Measurements from ENCODE around the gene STAU1.
"Not testable (repeated sequence)": the region's sequence is repeated elsewhere in the genome, so short reads cannot be mapped to it uniquely, and the experiment has no call there.

STAU1 gene

GRCh38 chr20:49166534-49167449 is 21.3 kb downstream of the STAU1 start:
- DNase-seq (ENCODE audit: low spot score), result no peak

- DNase-seq (ENCODE audit: low spot score), result no peak
Measured at GRCh38 chr20:49165611-49166010, 22.5 kb downstream of the STAU1 start.

DNA sequence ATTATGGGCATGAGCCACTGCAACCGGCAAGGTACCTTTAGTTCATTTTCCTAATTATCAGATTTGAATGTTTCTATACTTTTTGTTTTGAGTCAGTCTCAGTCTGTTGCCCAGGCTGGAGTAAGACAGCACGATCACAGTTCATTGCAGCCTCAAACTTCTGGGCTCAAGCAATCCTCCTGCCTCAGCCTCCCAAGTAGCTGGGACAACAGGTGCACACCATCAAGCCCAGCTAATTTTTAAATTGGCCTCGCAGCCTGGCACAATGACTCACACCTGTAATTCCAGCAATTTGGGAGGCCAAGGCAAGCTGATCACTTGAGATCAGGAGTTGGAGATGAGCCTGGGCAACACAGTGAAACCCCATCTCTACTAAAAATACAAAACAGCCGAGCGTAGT is 24.4 kb downstream of the STAU1 start:
- DNase-seq (ENCODE audit: low spot score), result no peak

- no peak for DNase-seq (ENCODE audit: low spot score)
Measured at GRCh38 chr20:49161428-49162152, 26.5 kb downstream of the STAU1 start.

DNA sequence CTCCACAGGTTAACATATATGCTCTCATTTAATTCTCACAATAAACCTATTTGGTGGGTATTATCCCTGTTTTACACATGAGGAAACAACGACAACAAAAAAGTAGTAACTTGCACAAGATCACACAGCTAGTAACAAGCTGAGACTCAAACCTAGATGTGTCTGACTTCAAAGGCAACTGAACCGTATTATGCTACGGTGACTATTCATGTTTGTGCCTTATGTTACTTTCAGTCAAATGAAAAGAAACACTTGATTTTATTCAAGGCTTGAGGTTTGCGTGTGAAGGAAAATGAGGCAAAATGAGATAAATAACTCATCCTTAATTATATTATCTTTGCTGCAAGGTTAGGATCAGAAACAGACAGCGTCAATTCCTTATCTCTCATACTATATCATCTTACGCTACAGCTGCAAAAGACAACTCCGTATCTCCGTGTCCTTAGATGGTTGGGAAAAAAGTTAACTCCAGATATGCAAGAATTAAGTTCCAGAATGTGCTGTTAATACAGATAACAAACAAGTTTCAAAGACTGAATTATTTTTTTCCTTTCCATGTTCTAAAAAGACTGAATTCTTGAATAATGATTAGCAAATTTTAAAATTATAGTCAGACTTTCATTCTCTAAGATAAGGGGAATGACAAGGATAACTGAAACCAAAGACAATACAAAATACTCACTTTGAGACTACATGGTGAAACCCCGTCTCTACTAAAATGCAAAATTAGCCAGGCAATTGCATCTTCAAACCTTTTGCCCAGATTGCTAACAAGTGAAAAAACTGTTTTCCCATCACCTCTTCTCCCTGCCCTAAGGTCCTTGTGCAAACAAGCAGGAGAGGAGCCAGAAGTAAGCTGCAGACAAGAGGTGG is 27.8 kb downstream of the STAU1 start:
- DNase-seq (ENCODE audit: low spot score), result no peak

GRCh38 chr20:49157146-49157545 is 31.0 kb downstream of the STAU1 start:
- no peak for DNase-seq (ENCODE audit: low spot score)

GRCh38 chr20:49156481-49156880 is 31.7 kb downstream of the STAU1 start:
- DNase-seq (ENCODE audit: low spot score), result no peak

DNA sequence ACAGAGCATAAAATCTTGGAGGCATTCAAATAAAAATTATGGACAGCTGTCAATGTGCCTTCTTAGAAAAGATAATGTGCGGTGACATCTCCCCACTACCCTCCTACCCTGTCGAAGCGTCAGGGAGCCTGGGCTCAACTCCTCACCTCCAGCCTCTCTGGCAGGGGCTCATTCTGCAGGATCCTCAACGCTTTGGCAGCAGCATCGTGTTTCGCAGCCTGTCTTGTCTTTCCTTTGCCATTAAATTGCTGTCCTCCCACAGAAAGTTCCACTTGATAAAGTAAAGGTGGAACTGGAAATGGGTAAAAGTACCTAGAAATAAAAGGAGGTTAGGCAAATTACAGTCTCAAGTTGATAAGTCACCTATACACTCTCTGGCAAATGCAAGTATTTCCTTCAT is 36.7 kb downstream of the STAU1 start:
- DNase-seq (ENCODE audit: low spot score), result no peak

DNA sequence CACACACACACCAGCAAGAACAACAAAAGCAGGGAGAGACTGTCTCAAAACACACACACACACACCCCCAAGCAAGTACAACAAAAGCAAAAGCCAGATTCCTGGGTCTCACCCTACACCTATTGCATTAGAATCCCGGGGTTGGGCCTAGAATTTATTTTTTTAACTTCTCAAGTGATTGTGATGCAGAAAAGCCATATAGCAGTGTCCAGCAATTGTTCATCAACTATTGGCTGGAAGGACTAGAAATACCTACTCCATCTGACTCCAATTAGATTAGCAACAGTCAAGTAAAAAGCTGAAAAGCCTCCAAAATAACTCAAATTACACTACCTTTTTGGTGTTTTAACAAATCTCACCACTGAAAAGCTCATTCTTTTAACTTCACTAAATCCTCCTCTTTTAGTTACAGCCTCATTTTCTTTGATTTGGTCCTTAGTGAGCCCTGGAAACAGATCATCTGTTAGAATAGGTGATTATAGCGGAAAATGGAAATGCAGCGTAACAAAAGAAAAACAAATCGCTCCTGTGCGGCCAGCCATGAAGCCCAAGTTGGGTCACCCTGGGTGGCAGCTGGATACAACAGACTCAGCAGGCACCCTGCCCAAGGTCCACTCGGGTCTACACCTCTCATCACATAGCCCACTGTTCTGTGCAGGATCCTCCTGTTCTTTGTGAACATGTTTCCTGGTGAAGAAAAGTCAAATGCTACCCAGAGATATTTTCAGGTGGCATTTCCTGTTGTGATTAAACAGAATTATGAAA is 38.7 kb downstream of the STAU1 start:
- no peak for DNase-seq (ENCODE audit: low spot score)

DNA sequence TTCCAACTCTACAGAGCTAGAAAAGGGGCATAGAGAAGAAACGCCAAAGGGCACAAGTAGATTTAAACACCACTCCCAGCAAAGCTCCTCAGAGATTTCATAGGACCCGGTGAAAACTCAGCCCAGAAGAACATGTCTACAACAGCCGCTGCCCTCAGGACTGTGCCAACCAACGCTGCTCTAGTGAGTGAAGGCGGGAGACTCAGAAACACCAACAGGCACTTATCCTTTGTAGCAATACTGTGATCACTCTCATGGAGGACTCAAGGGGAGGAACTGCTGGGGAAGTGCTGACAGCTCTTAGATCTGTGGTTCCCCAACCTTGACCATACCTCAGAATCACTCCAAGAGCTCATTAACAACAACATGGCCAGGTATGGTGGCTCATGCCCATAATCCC is 39.5 kb downstream of the STAU1 start:
- DNase-seq (ENCODE audit: low spot score), result no peak

- no peak for DNase-seq (ENCODE audit: low spot score)
Measured at GRCh38 chr20:49147296-49147695, 40.8 kb downstream of the STAU1 start.

DNA sequence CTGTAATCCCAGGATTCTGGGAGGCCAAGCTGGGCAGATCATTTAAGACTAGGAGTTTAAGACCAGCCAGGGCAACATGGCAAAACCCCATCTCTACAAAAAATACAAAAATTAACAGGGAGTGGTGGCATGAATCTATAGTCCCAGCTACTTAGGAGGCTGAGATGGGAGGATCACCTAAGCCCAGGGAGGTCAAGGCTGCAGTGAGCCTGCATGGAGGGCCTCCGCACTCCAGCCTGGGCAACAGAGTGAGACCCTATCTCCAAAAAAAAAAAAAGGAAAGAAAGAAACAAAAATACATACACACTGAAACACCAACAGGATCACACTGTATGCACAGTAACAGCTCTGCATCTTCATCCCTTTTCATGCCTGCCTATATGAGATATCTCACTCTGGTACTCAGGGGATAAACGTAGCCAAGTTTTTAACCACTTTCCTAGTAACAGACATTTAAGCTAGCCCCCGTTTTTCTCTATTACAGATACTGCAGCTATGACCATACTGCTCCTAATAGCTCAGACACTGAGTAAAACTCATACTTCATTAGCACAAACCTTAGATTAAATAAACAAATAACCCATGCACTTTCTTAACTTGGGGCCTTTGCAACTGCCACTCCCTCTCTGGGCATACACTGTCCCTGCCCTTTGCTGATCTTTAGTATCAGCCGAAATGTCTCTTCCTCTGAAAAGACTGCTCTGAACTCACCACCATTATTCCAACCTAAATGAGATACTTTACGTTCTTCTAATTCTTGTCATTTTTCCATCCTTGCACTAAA is 41.5 kb downstream of the STAU1 start:
- no peak for DNase-seq (ENCODE audit: low spot score)

DNA sequence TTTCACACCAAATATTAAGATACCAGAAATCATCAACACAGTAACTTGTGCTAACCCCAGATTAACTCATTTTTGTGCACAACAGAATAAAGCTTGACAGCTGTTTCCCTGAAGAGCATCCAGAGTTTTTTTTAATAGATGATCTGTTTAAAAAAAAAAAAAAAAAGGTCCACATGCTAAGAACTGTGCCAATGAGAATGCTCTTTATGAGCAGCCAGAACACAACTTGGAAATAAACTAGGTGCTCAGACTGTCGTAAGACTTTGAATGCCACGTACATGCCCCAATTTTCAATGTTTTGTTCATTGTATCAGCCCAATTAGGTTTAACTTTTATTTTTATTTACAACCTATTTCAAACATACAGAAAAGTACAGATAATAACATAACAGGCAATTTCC is 47.3 kb downstream of the STAU1 start:
- DNase-seq (ENCODE audit: low spot score), result no peak

DNA sequence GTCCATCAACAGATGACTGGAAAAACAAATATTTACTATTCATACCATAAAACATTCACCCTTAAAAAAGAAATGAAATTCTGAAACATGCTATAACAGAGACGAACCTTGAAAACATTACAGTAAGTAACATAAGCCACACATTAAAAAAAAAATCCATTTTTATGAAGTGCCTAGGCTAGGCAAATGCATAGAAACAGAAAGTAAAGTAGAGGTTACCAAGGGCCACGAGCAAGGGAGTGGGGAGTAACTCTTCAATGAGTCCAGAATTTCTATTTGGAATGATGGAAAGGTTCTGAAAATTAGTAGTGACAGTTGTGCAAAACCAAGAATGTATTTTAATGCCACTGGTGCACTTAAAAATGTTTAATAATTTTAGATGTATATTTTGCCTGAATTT is 47.7 kb downstream of the STAU1 start:
- no peak for DNase-seq (ENCODE audit: low spot score)

DNA sequence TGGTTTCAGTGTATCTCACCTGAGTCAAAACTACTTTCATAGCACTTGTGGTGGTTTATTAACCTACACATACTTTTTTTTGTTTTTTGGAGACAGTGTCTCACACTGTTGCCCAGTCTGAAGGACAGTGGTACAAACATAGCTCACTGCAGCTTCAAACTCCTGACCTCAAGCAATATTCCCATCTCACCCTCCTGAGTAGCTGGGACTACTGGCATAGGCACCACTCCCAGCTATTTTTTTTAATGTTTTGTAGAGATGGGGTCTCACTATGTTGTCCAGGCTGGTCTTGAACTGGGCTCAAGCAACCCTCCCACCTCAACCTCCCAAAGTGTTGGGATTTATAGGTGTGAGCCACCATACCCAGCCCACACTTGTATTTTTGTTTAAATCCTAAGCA is 49.7 kb downstream of the STAU1 start:
- DNase-seq (ENCODE audit: low spot score), result no peak

DNA sequence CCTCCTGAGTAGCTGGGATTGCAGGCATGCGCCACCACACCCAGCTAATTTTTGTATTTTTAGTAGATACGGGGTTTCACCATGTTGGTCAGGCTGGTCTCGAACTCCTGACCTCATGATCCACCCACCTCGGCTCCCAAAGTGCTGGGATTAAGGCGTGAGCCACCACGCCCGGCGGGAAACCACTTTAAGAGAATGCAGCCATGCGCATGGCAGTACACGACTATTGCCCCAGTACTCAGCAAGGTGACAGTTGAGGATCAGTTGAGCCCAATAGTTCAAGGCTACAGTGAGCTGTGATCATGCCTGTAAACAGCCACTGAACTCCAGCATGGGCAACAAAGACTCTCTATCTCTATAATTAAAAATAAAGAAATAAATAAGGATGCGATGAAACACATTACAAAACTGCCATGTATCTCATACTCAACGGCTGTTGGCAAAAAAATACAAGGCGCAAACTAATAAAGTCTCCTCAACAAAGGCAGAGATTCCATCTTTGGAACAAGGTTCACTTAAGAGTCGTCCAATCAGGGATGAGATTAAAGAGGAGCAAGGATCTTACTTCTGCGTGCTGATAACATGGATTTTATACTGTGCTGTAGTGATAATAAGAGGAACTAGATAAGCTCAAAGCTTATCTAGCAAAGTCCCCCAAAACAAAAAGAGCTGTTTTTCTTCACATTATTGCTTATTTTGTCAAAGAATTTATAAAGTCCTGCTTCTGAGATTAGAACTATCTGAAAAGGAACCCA is 51.1 kb downstream of the STAU1 start:
- no peak for DNase-seq (ENCODE audit: low spot score)

DNA sequence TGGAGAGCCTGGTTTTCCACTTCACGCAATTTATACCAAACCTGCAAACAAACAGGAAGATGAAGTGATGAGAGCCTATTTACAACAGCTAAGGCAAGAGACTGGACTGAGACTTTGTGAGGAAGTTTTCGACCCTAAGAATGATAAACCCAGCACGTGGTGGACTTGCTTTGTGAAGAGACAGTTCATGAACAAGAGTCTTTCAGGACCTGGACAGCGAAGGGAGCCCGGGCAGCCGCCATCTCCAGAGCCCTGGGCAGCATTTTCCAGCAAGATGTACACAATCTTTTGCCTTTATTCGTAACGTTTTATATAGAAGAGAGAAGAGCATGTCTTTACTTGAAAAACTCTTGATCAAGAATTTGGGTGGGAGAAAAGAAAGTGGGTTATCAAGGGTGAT is 53.3 kb downstream of the STAU1 start:
- DNase-seq (ENCODE audit: low spot score), result not testable (repeated sequence)

GRCh38 chr20:49133571-49133970 is 54.6 kb downstream of the STAU1 start:
- no peak for DNase-seq (ENCODE audit: low spot score)

GRCh38 chr20:49132995-49133478 is 55.1 kb downstream of the STAU1 start:
- peak; percentile 93 for DNase-seq (ENCODE audit: low spot score)

DNA sequence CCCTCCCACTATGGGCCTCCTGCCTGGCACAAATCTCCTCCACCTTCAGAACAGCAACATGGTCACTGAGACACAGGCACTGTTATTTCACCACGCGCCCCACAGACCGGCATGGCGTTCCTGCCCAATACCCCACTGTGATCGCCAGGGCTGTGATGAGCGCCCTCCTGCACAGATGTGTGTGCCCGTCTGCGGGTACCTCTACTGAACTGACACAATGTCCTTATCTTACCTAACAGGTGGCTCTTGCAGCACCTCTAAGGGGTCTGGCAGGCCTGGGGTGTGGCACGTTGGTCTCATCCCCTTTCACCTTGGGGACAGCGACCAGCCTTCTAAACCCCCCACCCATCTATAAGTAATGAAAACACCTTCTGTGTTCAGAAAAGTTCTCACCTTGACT is 64.2 kb downstream of the STAU1 start:
- DNase-seq (ENCODE audit: low spot score), result no peak
